Loucy (cell line): ENCODE measurements around the gene SYNJ1.

Source experiments
- H2AFZ ChIP-seq: fragments of 200-600 bp; sonication (generic); 2 replicates; pipeline ENCODE4 v1.6.0; 2016; ENCODE audit warnings: antibody characterized with exemption, mild to moderate bottlenecking, low read length, moderate library complexity
- H3F3A ChIP-seq: fragments of 200-600 bp; 2 replicates; pipeline ENCODE4 v1.6.0; 2016; ENCODE audit warnings: antibody characterized with exemption, low read depth, mild to moderate bottlenecking
- H3K27me3 ChIP-seq: fragments of 200-600 bp; sonication (generic); 2 replicates; pipeline ENCODE4 v1.6.1; 2014; ENCODE audit warnings: low read length, mild to moderate bottlenecking; ENCODE audit not compliant: insufficient read depth, poor library complexity, severe bottlenecking
- H3K36me3 ChIP-seq: fragments of 200-600 bp; sonication (generic); 2 replicates; pipeline ENCODE4 v1.6.1; 2016; ENCODE audit warnings: low read length; ENCODE audit not compliant: insufficient read depth
- H3K4me1 ChIP-seq: fragments of 200-600 bp; sonication (generic); 2 replicates; pipeline ENCODE4 v1.5.1; 2014; ENCODE audit warnings: low read length, mild to moderate bottlenecking; ENCODE audit not compliant: insufficient read depth, poor library complexity, severe bottlenecking
- H3K4me2 ChIP-seq: fragments of 200-600 bp; sonication (generic); 2 replicates; pipeline ENCODE4 v1.6.0; 2014; ENCODE audit warnings: antibody characterized with exemption, low read length, low read depth, mild to moderate bottlenecking; ENCODE audit not compliant: poor library complexity, severe bottlenecking
- H3K4me3 ChIP-seq: fragments of 200-600 bp; sonication (generic); 2 replicates; pipeline ENCODE4 v1.5.1; 2014; ENCODE audit warnings: low read length, mild to moderate bottlenecking, mixed read lengths; ENCODE audit not compliant: poor library complexity, severe bottlenecking
- H3K79me2 ChIP-seq: fragments of 200-600 bp; sonication (generic); 2 replicates; pipeline ENCODE4 v1.6.1; 2014; ENCODE audit warnings: low read length; ENCODE audit not compliant: insufficient read depth
- H3K9ac ChIP-seq: fragments of 200-600 bp; sonication (generic); 2 replicates; pipeline ENCODE4 v1.6.0; 2014; ENCODE audit warnings: mild to moderate bottlenecking, low read depth, low read length, moderate library complexity; ENCODE audit not compliant: poor library complexity, severe bottlenecking
- H3K9me2 ChIP-seq: fragments of 200-600 bp; sonication (generic); replicated peaks from 2 replicates; pipeline ENCODE4 v1.6.1; 2016; ENCODE audit warnings: low read depth, low read length, mixed read lengths
- H3K9me3 ChIP-seq: fragments of 200-600 bp; sonication (generic); 2 replicates; pipeline ENCODE4 v1.6.1; 2014; ENCODE audit warnings: mild to moderate bottlenecking, antibody characterized with exemption, low read length, low read depth; ENCODE audit not compliant: insufficient read depth
- H4K20me1 ChIP-seq: fragments of 200-600 bp; sonication (generic); 2 replicates; pipeline ENCODE4 v1.6.0; 2014; ENCODE audit warnings: antibody characterized with exemption, low read length, mild to moderate bottlenecking; ENCODE audit not compliant: insufficient read depth, poor library complexity, severe bottlenecking
- EZH2phosphoT487 ChIP-seq: fragments of 200-600 bp; IDR thresholded peaks from 2 replicates; pipeline ENCODE4 v1.6.1; 2018; ENCODE audit warnings: antibody characterized with exemption, mild to moderate bottlenecking, moderate library complexity, borderline replicate concordance
- TF ChIP-seq, protein P1 (sequence below): fragments of 200-600 bp; sonication (generic); conservative IDR thresholded peaks from 2 replicates; pipeline ENCODE4 v1.5.1; 2014; ENCODE audit warnings: mild to moderate bottlenecking, antibody characterized with exemption, low read length

The SYNJ1 gene

DNA sequence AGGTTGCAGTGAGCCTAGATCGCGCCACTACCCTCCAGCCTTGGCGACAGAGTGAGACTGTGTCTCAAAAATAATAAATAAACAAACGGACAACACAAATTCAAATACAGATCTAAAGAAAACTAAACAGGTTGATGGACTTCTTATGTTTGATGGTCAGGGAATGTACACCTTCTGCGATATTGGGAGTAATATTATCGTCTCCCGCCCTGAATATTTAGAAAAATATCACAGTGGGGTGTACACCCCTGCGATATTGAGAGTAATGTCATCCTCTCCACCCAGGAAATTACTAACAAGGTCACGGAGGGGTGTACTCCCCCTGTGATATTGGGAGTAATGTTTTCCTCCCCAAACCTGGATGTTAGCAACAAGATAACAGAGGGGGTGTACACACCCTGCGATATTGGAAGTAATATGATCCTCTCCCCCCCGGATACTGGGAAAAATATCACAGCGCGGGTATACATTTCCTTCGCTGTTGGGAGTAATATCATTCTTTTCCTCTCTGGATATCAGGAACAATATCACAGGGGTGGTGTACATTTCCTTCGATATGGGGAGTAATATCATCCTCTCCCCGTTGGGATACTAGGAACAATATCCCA is 114.3 kb downstream of the SYNJ1 start:
- H3K9me3 ChIP-seq: no peaks in the 10 kb centered on the region
- no peaks in the 10 kb centered on the region for H3K36me3 ChIP-seq
- TF ChIP-seq, protein P1, sequence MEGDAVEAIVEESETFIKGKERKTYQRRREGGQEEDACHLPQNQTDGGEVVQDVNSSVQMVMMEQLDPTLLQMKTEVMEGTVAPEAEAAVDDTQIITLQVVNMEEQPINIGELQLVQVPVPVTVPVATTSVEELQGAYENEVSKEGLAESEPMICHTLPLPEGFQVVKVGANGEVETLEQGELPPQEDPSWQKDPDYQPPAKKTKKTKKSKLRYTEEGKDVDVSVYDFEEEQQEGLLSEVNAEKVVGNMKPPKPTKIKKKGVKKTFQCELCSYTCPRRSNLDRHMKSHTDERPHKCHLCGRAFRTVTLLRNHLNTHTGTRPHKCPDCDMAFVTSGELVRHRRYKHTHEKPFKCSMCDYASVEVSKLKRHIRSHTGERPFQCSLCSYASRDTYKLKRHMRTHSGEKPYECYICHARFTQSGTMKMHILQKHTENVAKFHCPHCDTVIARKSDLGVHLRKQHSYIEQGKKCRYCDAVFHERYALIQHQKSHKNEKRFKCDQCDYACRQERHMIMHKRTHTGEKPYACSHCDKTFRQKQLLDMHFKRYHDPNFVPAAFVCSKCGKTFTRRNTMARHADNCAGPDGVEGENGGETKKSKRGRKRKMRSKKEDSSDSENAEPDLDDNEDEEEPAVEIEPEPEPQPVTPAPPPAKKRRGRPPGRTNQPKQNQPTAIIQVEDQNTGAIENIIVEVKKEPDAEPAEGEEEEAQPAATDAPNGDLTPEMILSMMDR: no peak
- TF ChIP-seq EZH2phosphoT487: no peak
- peak overlapping the region; percentile 86 for H3K4me2 ChIP-seq
- peaks cover 14% of the 10 kb centered on the region for H4K20me1 ChIP-seq
- H3K9ac ChIP-seq: peak overlapping the region; percentile 83
- H3K79me2 ChIP-seq: peaks cover 23% of the 10 kb centered on the region
- H3K27me3 ChIP-seq: no peaks in the 10 kb centered on the region
- peak overlapping the region; percentile 95; the same call in 1 of the 2 replicates for H2AFZ ChIP-seq
- H3K4me3 ChIP-seq: peak overlapping the region; percentile 88
- H3F3A ChIP-seq: no peaks in the 10 kb centered on the region
- peaks cover 15% of the 10 kb centered on the region for H3K4me1 ChIP-seq
- no peaks in the 10 kb centered on the region for H3K9me2 ChIP-seq

DNA sequence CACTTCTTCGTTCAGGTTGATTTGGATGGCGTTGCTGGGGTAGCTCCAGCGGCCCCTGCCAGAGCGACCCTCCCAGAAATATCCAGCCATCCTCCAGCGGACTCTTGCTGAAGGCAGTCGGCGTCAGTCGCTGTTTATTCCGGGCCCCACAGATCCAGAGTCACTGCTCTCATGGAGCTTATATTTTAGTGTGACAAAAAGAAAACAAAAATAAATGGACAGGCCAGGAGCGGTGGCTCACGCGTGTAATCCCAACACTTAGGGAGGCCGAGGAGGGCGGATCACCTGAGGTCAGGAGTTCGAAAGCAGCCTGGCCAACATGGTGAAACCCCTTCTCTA is 114.8 kb downstream of the SYNJ1 start:
- H3K9me3 ChIP-seq: no peaks in the 10 kb centered on the region
- H3K36me3 ChIP-seq: no peaks in the 10 kb centered on the region
- peaks cover 15% of the 10 kb centered on the region for H3K4me1 ChIP-seq
- no peaks in the 10 kb centered on the region for H3K27me3 ChIP-seq
- peak overlapping the region; percentile 86 for H3K4me2 ChIP-seq
- no peak for TF ChIP-seq EZH2phosphoT487
- TF ChIP-seq, protein P1: no peak
- H3K4me3 ChIP-seq: peak overlapping the region; percentile 88
- H3K79me2 ChIP-seq: peaks cover 23% of the 10 kb centered on the region
- no peaks in the 10 kb centered on the region for H3K9me2 ChIP-seq
- peaks cover 14% of the 10 kb centered on the region for H4K20me1 ChIP-seq
- H3K9ac ChIP-seq: peak overlapping the region; percentile 83
- H2AFZ ChIP-seq: peak overlapping the region; percentile 95
- no peaks in the 10 kb centered on the region for H3F3A ChIP-seq

- Histone ChIP-seq H3K4me1 (peaks cover 15% of the 10 kb centered on the region), H3K36me3 (peaks cover 4% of the 10 kb centered on the region; the same call in 1 of the 2 replicates), H3K9me3 (no peaks in the 10 kb centered on the region), H2AFZ (peak within 1 kb of the TSS; percentile 95), H3K9ac (peak within 1 kb of the TSS; percentile 83), H3K79me2 (peaks cover 23% of the 10 kb centered on the region), H4K20me1 (peaks cover 14% of the 10 kb centered on the region), H3K4me3 (peak within 1 kb of the TSS; percentile 88), H3K27me3 (no peaks in the 10 kb centered on the region), H3F3A (no peaks in the 10 kb centered on the region), H3K4me2 (peak within 1 kb of the TSS; percentile 86), H3K9me2 (no peaks in the 10 kb centered on the region)
- TF ChIP-seq, protein P1: no peak
- no peak for TF ChIP-seq EZH2phosphoT487
Observed at GRCh38 chr21:32612075-32612998, 115.5 kb downstream of the SYNJ1 start, which contains the start of gene CFAP298. Gene CFAP298, minus strand, starts transcription at chr21:32612377. Its CDS starts 134 bp downstream, at chr21:32612243.
